Measurements from ENCODE around the gene PLEK. TPM values are rescaled to one million over a fixed set of nuclear protein-coding genes. Genes with fewer than 3 reads are reported as not detected.

PLEK gene
- polyA plus RNA-seq, 1 of the 3 experiments (the other 2 are of a cell fraction) = 0.02 TPM

GRCh38 chr2:68418419-68418818, 53.3 kb downstream of the PLEK start:
- Histone ChIP-seq H3K9me3 (no peaks in the 10 kb centered on the region), H3K79me2 (ENCODE audit: insufficient read depth) (no peaks in the 10 kb centered on the region), H3K4me3 (ENCODE audit: low read depth in 2 of 2, low read length in 1 of 2) (no peak overlapping the region), H3K4me2 (no peak overlapping the region), H3K4me1 (ENCODE audit: control insufficient read depth in 1 of 2, insufficient read depth in 2 of 2, low read depth in 1 of 2, low read length in 1 of 2) (no peaks in the 10 kb centered on the region; a peak in 1 of 4 replicates), H2AFZ (ENCODE audit: low read depth) (no peak overlapping the region), H3K27ac (ENCODE audit: low read depth in 2 of 2, low read length in 1 of 2) (no peak overlapping the region), H3K36me3 (replicated peaks in 1 of 2; ENCODE audit: control insufficient read depth in 1 of 2, insufficient read depth in 2 of 2, low read length in 1 of 2) (no peaks in the 10 kb centered on the region), H3K9me2 (no peaks in the 10 kb centered on the region), H3K27me3 (ENCODE audit: insufficient read depth) (no peaks in the 10 kb centered on the region; the same call in 1 of the 2 replicates), H3K9ac (no peak overlapping the region), H3F3A (replicated peaks; ENCODE audit: insufficient read depth) (no peaks in the 10 kb centered on the region), H4K20me1 (ENCODE audit: insufficient read depth) (no peaks in the 10 kb centered on the region)
- ChIA-PET CTCF (interaction anchor here (1.0 to 1.9 kb wide), 2 partner anchors 20 to 23 kb away, joined by 4 to 6 read pairs; no protein-coding TSS in a partner anchor), POLR2A (no interaction called here)
- TF ChIP-seq YY1 (IDR thresholded peaks at IDR 0.05; ENCODE audit: low read depth) (no peak), MAX (IDR thresholded peaks at IDR 0.05; ENCODE audit: low read depth) (no peak), POLR2AphosphoS5 (IDR thresholded peaks at IDR 0.05; ENCODE audit: low read depth, low read length) (no peak), PBX3 (IDR thresholded peaks at IDR 0.05) (no peak), REST (IDR thresholded peaks at IDR 0.05; ENCODE audit: low read depth, low read length) (no peak), CTCF (IDR thresholded peaks at IDR 0.05) (no peak), FOXM1 (IDR thresholded peaks at IDR 0.05; ENCODE audit: low read depth) (no peak), IRF3 (IDR thresholded peaks at IDR 0.05; ENCODE audit: low read depth, low read length) (no peak), NRF1 (IDR thresholded peaks at IDR 0.05; ENCODE audit: low read depth, low read length) (no peak), SMC3 (IDR thresholded peaks at IDR 0.05; ENCODE audit: low read depth, low read length) (no peak)
- WGBS (ENCODE audit: low lambda C conversion rate) = 5% methylated on average over 1 of the region's 1 CpG
- DNase-seq = no peak

Data from SK-N-SH (cell line).